ENCODE measurements around the gene ACE.

ACE gene

GRCh38 chr17:63526861-63527260, 50.0 kb downstream of the ACE start:
- no peak overlapping the region for H2BK15ac ChIP-seq (replicated peaks; ENCODE audit: low read depth)
- no peaks in the 10 kb centered on the region for H3K27me3 ChIP-seq (ENCODE audit: insufficient read depth, low read length, poor library complexity)
- WGBS (ENCODE audit: extremely low coverage, insufficient coverage, low lambda C conversion rate) = no CpG with 5 or more reads among the region's 5 CpGs
- H3K36me3 ChIP-seq (ENCODE audit: control insufficient read depth, insufficient read depth, low read length) = no peaks in the 10 kb centered on the region
- H3K79me2 ChIP-seq (ENCODE audit: control insufficient read depth, insufficient read depth, low read length) = no peaks in the 10 kb centered on the region
- H3K9ac ChIP-seq (ENCODE audit: low read length) = no peak overlapping the region
- H3K4me1 ChIP-seq (ENCODE audit: control insufficient read depth, low read depth, low read length) = peaks cover 4% of the 10 kb centered on the region
- no peak overlapping the region for H3K18ac ChIP-seq (ENCODE audit: low read length)
- no peak overlapping the region for H4K8ac ChIP-seq (ENCODE audit: low read depth, low read length)
- H2AK5ac ChIP-seq (ENCODE audit: low read length) = no peak overlapping the region
- no peak overlapping the region for H3K4ac ChIP-seq (ENCODE audit: low read depth, low read length)
- no peak overlapping the region for H4K5ac ChIP-seq (ENCODE audit: low read length)
- H3K56ac ChIP-seq (ENCODE audit: low read length) = no peak overlapping the region
- H3K4me2 ChIP-seq (ENCODE audit: low read length) = no peak overlapping the region
- H3K4me3 ChIP-seq (ENCODE audit: low read length) = no peak overlapping the region
- H3K27ac ChIP-seq (ENCODE audit: low read depth, low read length) = no peak overlapping the region
- no peak for DNase-seq
- H3K79me1 ChIP-seq (ENCODE audit: low read length) = no peaks in the 10 kb centered on the region
- H2BK5ac ChIP-seq (ENCODE audit: low read length) = no peak overlapping the region
- H2BK120ac ChIP-seq (ENCODE audit: low read depth, low read length) = no peak overlapping the region
- no peak overlapping the region for H3K23ac ChIP-seq (ENCODE audit: low read length)

- Histone ChIP-seq H3K36me3 (ENCODE audit: control insufficient read depth, insufficient read depth, low read length) (no peaks in the 10 kb centered on the region), H3K4me2 (ENCODE audit: low read length) (no peak overlapping the region), H3K23ac (ENCODE audit: low read length) (no peak overlapping the region), H4K5ac (ENCODE audit: low read length) (no peak overlapping the region), H2BK15ac (replicated peaks; ENCODE audit: low read depth) (no peak overlapping the region), H3K4me3 (ENCODE audit: low read length) (no peak overlapping the region), H3K4ac (ENCODE audit: low read depth, low read length) (no peak overlapping the region), H2AK5ac (ENCODE audit: low read length) (no peak overlapping the region), H3K79me2 (ENCODE audit: control insufficient read depth, insufficient read depth, low read length) (no peaks in the 10 kb centered on the region), H3K4me1 (ENCODE audit: control insufficient read depth, low read depth, low read length) (peaks cover 4% of the 10 kb centered on the region), H3K27ac (ENCODE audit: low read depth, low read length) (no peak overlapping the region), H3K9ac (ENCODE audit: low read length) (no peak overlapping the region), H3K56ac (ENCODE audit: low read length) (no peak overlapping the region), H3K27me3 (ENCODE audit: insufficient read depth, low read length, poor library complexity) (no peaks in the 10 kb centered on the region), H2BK5ac (ENCODE audit: low read length) (no peak overlapping the region), H2BK120ac (ENCODE audit: low read depth, low read length) (no peak overlapping the region), H3K79me1 (ENCODE audit: low read length) (no peaks in the 10 kb centered on the region), H3K18ac (ENCODE audit: low read length) (no peak overlapping the region), H4K8ac (ENCODE audit: low read depth, low read length) (no peak overlapping the region)
- no peak for DNase-seq
- WGBS (ENCODE audit: extremely low coverage, insufficient coverage, low lambda C conversion rate) = no CpG with 5 or more reads among the region's 9 CpGs
Observed at GRCh38 chr17:63528183-63528582, 51.3 kb downstream of the ACE start.

- no CpG with 5 or more reads among the region's 26 CpGs for whole genome bisulfite sequencing (ENCODE audit: extremely low coverage, insufficient coverage, low lambda C conversion rate)
- H3K27me3 ChIP-seq (ENCODE audit: insufficient read depth, low read length, poor library complexity) = no peaks in the 10 kb centered on the region
Observed at GRCh38 chr17:63529711-63530556, 53.1 kb downstream of the ACE start.

GRCh38 chr17:63530557-63531021, 53.7 kb downstream of the ACE start:
- H3K27ac ChIP-seq (ENCODE audit: low read depth, low read length) = no peak overlapping the region
- no peak overlapping the region for H3K9ac ChIP-seq (ENCODE audit: low read length)
- WGBS (ENCODE audit: extremely low coverage, insufficient coverage, low lambda C conversion rate) = no CpG with 5 or more reads among the region's 3 CpGs
- H3K79me2 ChIP-seq (ENCODE audit: control insufficient read depth, insufficient read depth, low read length) = no peaks in the 10 kb centered on the region
- H3K4me3 ChIP-seq (ENCODE audit: low read length) = no peak overlapping the region
- no peaks in the 10 kb centered on the region for H3K36me3 ChIP-seq (ENCODE audit: control insufficient read depth, insufficient read depth, low read length)
- no peak overlapping the region for H4K5ac ChIP-seq (ENCODE audit: low read length)
- H3K27me3 ChIP-seq (ENCODE audit: insufficient read depth, low read length, poor library complexity) = no peaks in the 10 kb centered on the region
- H4K8ac ChIP-seq (ENCODE audit: low read depth, low read length) = no peak overlapping the region
- no peak overlapping the region for H2BK120ac ChIP-seq (ENCODE audit: low read depth, low read length)
- H3K4ac ChIP-seq (ENCODE audit: low read depth, low read length) = no peak overlapping the region
- no peak overlapping the region for H3K4me2 ChIP-seq (ENCODE audit: low read length)
- no peaks in the 10 kb centered on the region for H3K4me1 ChIP-seq (ENCODE audit: control insufficient read depth, low read depth, low read length)
- no peak overlapping the region for H3K18ac ChIP-seq (ENCODE audit: low read length)
- H2BK5ac ChIP-seq (ENCODE audit: low read length) = no peak overlapping the region
- no peaks in the 10 kb centered on the region for H3K79me1 ChIP-seq (ENCODE audit: low read length)
- no peak for DNase-seq
- H2AK5ac ChIP-seq (ENCODE audit: low read length) = no peak overlapping the region
- H3K23ac ChIP-seq (ENCODE audit: low read length) = no peak overlapping the region
- no peak overlapping the region for H2BK15ac ChIP-seq (replicated peaks; ENCODE audit: low read depth)
- H3K56ac ChIP-seq (ENCODE audit: low read length) = no peak overlapping the region

More at GRCh38 chr17:63529711-63530556, 53.1 kb downstream of the ACE start:
- Histone ChIP-seq H3K4me1 (ENCODE audit: control insufficient read depth, low read depth, low read length) (no peaks in the 10 kb centered on the region), H3K79me1 (ENCODE audit: low read length) (no peaks in the 10 kb centered on the region), H3K56ac (ENCODE audit: low read length) (no peak overlapping the region), H3K23ac (ENCODE audit: low read length) (no peak overlapping the region), H3K4ac (ENCODE audit: low read depth, low read length) (no peak overlapping the region), H4K5ac (ENCODE audit: low read length) (no peak overlapping the region), H3K36me3 (ENCODE audit: control insufficient read depth, insufficient read depth, low read length) (no peaks in the 10 kb centered on the region), H3K9ac (ENCODE audit: low read length) (no peak overlapping the region), H3K4me2 (ENCODE audit: low read length) (no peak overlapping the region), H3K79me2 (ENCODE audit: control insufficient read depth, insufficient read depth, low read length) (no peaks in the 10 kb centered on the region), H3K27ac (ENCODE audit: low read depth, low read length) (no peak overlapping the region), H2AK5ac (ENCODE audit: low read length) (no peak overlapping the region), H2BK120ac (ENCODE audit: low read depth, low read length) (no peak overlapping the region), H4K8ac (ENCODE audit: low read depth, low read length) (no peak overlapping the region), H3K18ac (ENCODE audit: low read length) (no peak overlapping the region), H3K4me3 (ENCODE audit: low read length) (no peak overlapping the region), H2BK5ac (ENCODE audit: low read length) (no peak overlapping the region), H2BK15ac (replicated peaks; ENCODE audit: low read depth) (no peak overlapping the region)
- DNase-seq = no peak

- Histone ChIP-seq H3K27ac (ENCODE audit: low read depth, low read length) (no peak overlapping the region), H3K9ac (ENCODE audit: low read length) (no peak overlapping the region), H3K4me3 (ENCODE audit: low read length) (no peak overlapping the region), H2AK5ac (ENCODE audit: low read length) (no peak overlapping the region), H3K4me1 (ENCODE audit: control insufficient read depth, low read depth, low read length) (no peaks in the 10 kb centered on the region), H4K5ac (ENCODE audit: low read length) (no peak overlapping the region), H3K4me2 (ENCODE audit: low read length) (no peak overlapping the region), H3K4ac (ENCODE audit: low read depth, low read length) (no peak overlapping the region), H3K56ac (ENCODE audit: low read length) (no peak overlapping the region), H3K79me2 (ENCODE audit: control insufficient read depth, insufficient read depth, low read length) (no peaks in the 10 kb centered on the region), H3K27me3 (ENCODE audit: insufficient read depth, low read length, poor library complexity) (no peaks in the 10 kb centered on the region), H2BK5ac (ENCODE audit: low read length) (no peak overlapping the region), H3K18ac (ENCODE audit: low read length) (no peak overlapping the region), H2BK120ac (ENCODE audit: low read depth, low read length) (no peak overlapping the region), H2BK15ac (replicated peaks; ENCODE audit: low read depth) (no peak overlapping the region), H3K23ac (ENCODE audit: low read length) (no peak overlapping the region), H3K36me3 (ENCODE audit: control insufficient read depth, insufficient read depth, low read length) (no peaks in the 10 kb centered on the region), H4K8ac (ENCODE audit: low read depth, low read length) (no peak overlapping the region), H3K79me1 (ENCODE audit: low read length) (no peaks in the 10 kb centered on the region)
- DNase-seq = no peak
- no CpG with 5 or more reads among the region's 10 CpGs for WGBS (ENCODE audit: extremely low coverage, insufficient coverage, low lambda C conversion rate)
Observed at GRCh38 chr17:63531022-63531965, 54.4 kb downstream of the ACE start.
